ENCODE measurements around the gene KRT1.

- no peak for TF ChIP-seq CTCF (IDR thresholded peaks at IDR 0.05)
- TF ChIP-seq ELK1 (IDR thresholded peaks at IDR 0.05; ENCODE audit: low read depth, low read length): no peak
- no peak for TF ChIP-seq JUN (IDR thresholded peaks at IDR 0.05)
- no peak for TF ChIP-seq CHD2 (IDR thresholded peaks at IDR 0.05; ENCODE audit: low read length, partially characterized antibody)
- TF ChIP-seq CHD4 (IDR thresholded peaks at IDR 0.05; ENCODE audit: borderline replicate concordance): no peak
- TF ChIP-seq MAFK (IDR thresholded peaks at IDR 0.05; ENCODE audit: partially characterized antibody): no peak
- no peak for TF ChIP-seq MAX (IDR thresholded peaks at IDR 0.05)
Observed at GRCh38 chr12:52648012-52648550, 32.1 kb downstream of the KRT1 start.
